Measurements from ENCODE around the gene CHD6.

CHD6 gene

GRCh38 chr20:41627001-41627495 is 8.9 kb upstream of the CHD6 start:
- Histone ChIP-seq H3K4me3 (ENCODE audit: low read depth, low read length) (no peak overlapping the region), H3K36me3 (replicated peaks) (no peaks in the 10 kb centered on the region), H3K27ac (no peak overlapping the region), H3K27me3 (replicated peaks) (no peaks in the 10 kb centered on the region)
- no peak for TF ChIP-seq CTCF (IDR thresholded peaks at IDR 0.05; ENCODE audit: low read depth, low read length, missing control alignments)
- DNase-seq: no peak
- in situ Hi-C loops (cut with HindIII; ENCODE audit: low pct_ligation_motif_present, low sequenced_read_pairs): no loop called here

- no peak for DNase-seq
- in situ Hi-C loops (cut with HindIII; ENCODE audit: low pct_ligation_motif_present, low sequenced_read_pairs): no loop called here
- no peaks in the 10 kb centered on the region for H3K27me3 ChIP-seq (replicated peaks)
- no peak overlapping the region for H3K4me3 ChIP-seq (ENCODE audit: low read depth, low read length)
- H3K27ac ChIP-seq: no peak overlapping the region
- H3K36me3 ChIP-seq (replicated peaks): no peaks in the 10 kb centered on the region
- TF ChIP-seq CTCF (IDR thresholded peaks at IDR 0.05; ENCODE audit: low read depth, low read length, missing control alignments): no peak
Measured at GRCh38 chr20:41623625-41624375, 5.6 kb upstream of the CHD6 start.

GRCh38 chr20:41622584-41622983 is 4.4 kb upstream of the CHD6 start:
- H3K27me3 ChIP-seq (replicated peaks): no peaks in the 10 kb centered on the region
- TF ChIP-seq CTCF (IDR thresholded peaks at IDR 0.05; ENCODE audit: low read depth, low read length, missing control alignments): no peak
- no peak for DNase-seq
- H3K4me3 ChIP-seq (ENCODE audit: low read depth, low read length): no peak overlapping the region
- in situ Hi-C loops (cut with HindIII; ENCODE audit: low pct_ligation_motif_present, low sequenced_read_pairs): no loop called here
- H3K27ac ChIP-seq: no peak overlapping the region
- H3K36me3 ChIP-seq (replicated peaks): no peaks in the 10 kb centered on the region

GRCh38 chr20:41621971-41622370 is 3.8 kb upstream of the CHD6 start:
- Histone ChIP-seq H3K27me3 (replicated peaks) (no peaks in the 10 kb centered on the region), H3K4me3 (ENCODE audit: low read depth, low read length) (no peak overlapping the region), H3K27ac (no peak overlapping the region), H3K36me3 (replicated peaks) (no peaks in the 10 kb centered on the region)
- no peak for DNase-seq
- TF ChIP-seq CTCF (IDR thresholded peaks at IDR 0.05; ENCODE audit: low read depth, low read length, missing control alignments): no peak
- in situ Hi-C loops (cut with HindIII; ENCODE audit: low pct_ligation_motif_present, low sequenced_read_pairs): no loop called here

- no peak overlapping the region for H3K27ac ChIP-seq
- no peak for DNase-seq
- in situ Hi-C loops (cut with HindIII; ENCODE audit: low pct_ligation_motif_present, low sequenced_read_pairs): no loop called here
- H3K27me3 ChIP-seq (replicated peaks): no peaks in the 10 kb centered on the region
- H3K4me3 ChIP-seq (ENCODE audit: low read depth, low read length): no peak overlapping the region
- TF ChIP-seq CTCF (IDR thresholded peaks at IDR 0.05; ENCODE audit: low read depth, low read length, missing control alignments): no peak
- no peaks in the 10 kb centered on the region for H3K36me3 ChIP-seq (replicated peaks)
Measured at GRCh38 chr20:41621421-41621820, 3.2 kb upstream of the CHD6 start.
